ENCODE measurements around the gene OPN5. TPM values are rescaled to one million over a fixed set of nuclear protein-coding genes. Genes with fewer than 3 reads are reported as not detected.

Gene OPN5
- total RNA-seq, 4 donors from 2014 or later: not detected

DNA sequence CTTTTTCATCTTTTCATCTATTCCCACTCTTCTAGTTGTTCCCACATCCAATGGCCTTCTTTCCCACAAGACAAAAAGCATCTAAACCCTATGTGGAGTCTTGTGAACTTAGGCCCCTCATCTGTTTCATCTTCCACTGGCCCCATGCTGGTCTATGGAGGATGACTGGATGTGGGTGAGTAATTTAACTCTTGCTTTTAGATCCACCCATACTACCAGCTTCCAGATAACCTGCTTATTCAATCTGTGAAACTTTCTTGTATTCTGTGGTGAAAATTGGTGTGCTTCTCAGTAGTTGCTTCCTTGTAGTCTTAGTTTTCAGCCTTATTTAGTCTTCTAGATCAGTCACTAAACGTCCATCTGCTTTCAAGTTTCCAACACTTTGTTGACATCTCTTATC is 64.9 kb downstream of the OPN5 start:
- WGBS: 77% methylated on average over 1 of the region's 1 CpG
- TF ChIP-seq CTCF (IDR thresholded peaks at IDR 0.05) (no peak), POLR2A (IDR thresholded peaks at IDR 0.05; ENCODE audit: low read depth) (no peak), EP300 (IDR thresholded peaks at IDR 0.05) (no peak), POLR2AphosphoS5 (IDR thresholded peaks at IDR 0.05) (no peak)
- Histone ChIP-seq H3K27me3 (no peaks in the 10 kb centered on the region), H3K27ac (replicated peaks in 1 of 4) (no peak overlapping the region), H3K36me3 (no peaks in the 10 kb centered on the region), H3K9me3 (no peaks in the 10 kb centered on the region), H3K4me1 (no peaks in the 10 kb centered on the region), H3K4me3 (no peak overlapping the region)
- intact Hi-C loops (cut with DNase I): loop anchor here (2.0 kb wide), 1 partner anchor 66 kb away; no protein-coding TSS in a partner anchor
- no peak for DNase-seq (ENCODE audit: extremely low spot score)

- TF ChIP-seq POLR2A (IDR thresholded peaks at IDR 0.05; ENCODE audit: low read depth) (no peak), EP300 (IDR thresholded peaks at IDR 0.05) (no peak), POLR2AphosphoS5 (IDR thresholded peaks at IDR 0.05) (no peak)
- Histone ChIP-seq H3K36me3 (no peaks in the 10 kb centered on the region), H3K4me1 (peaks cover 0 to 6% (median 2%) of the 10 kb centered on the region in 4 donors), H3K27ac (replicated peaks in 1 of 4) (no peak overlapping the region), H3K27me3 (no peaks in the 10 kb centered on the region), H3K4me3 (no peak overlapping the region), H3K9me3 (no peaks in the 10 kb centered on the region)
- intact Hi-C loops (cut with DNase I): no loop called here
- WGBS: 94% methylated on average over 1 of the region's 1 CpG
- no peak for DNase-seq (ENCODE audit: extremely low spot score)
Observed at GRCh38 chr6:47851091-47851490, 69.3 kb downstream of the OPN5 start.

- WGBS: 69% methylated on average over 6 of the region's 6 CpGs
- no peak overlapping the region for H3K27ac ChIP-seq (replicated peaks in 1 of 4)
- H3K27me3 ChIP-seq: no peaks in the 10 kb centered on the region
- no peak for DNase-seq (ENCODE audit: extremely low spot score)
- intact Hi-C loops (cut with DNase I): no loop called here
- no peak overlapping the region for H3K4me3 ChIP-seq
- no peak for TF ChIP-seq POLR2AphosphoS5 (IDR thresholded peaks at IDR 0.05)
- no peak for TF ChIP-seq CTCF (IDR thresholded peaks at IDR 0.05)
- no peak for TF ChIP-seq EP300 (IDR thresholded peaks at IDR 0.05)
- TF ChIP-seq POLR2A (IDR thresholded peaks at IDR 0.05; ENCODE audit: low read depth): no peak
- H3K4me1 ChIP-seq: peaks cover 0 to 6% (median 2%) of the 10 kb centered on the region in 4 donors
- no peaks in the 10 kb centered on the region for H3K36me3 ChIP-seq
- H3K9me3 ChIP-seq: no peaks in the 10 kb centered on the region
Observed at GRCh38 chr6:47852727-47853126, 70.9 kb downstream of the OPN5 start.

- Histone ChIP-seq H3K27ac (replicated peaks in 1 of 4) (no peak overlapping the region), H3K4me1 (peaks cover 0 to 6% (median 2%) of the 10 kb centered on the region in 4 donors), H3K4me3 (no peak overlapping the region), H3K36me3 (no peaks in the 10 kb centered on the region), H3K27me3 (no peaks in the 10 kb centered on the region), H3K9me3 (no peaks in the 10 kb centered on the region)
- DNase-seq (ENCODE audit: extremely low spot score): no peak
- WGBS: 80% methylated on average over 3 of the region's 3 CpGs
- TF ChIP-seq POLR2A (IDR thresholded peaks at IDR 0.05; ENCODE audit: low read depth): no peak
- intact Hi-C loops (cut with DNase I): no loop called here
Observed at GRCh38 chr6:47853766-47854165, 71.9 kb downstream of the OPN5 start.

- DNase-seq (ENCODE audit: extremely low spot score): no peak
- WGBS: 7% methylated on average over 1 of the region's 1 CpG
- H3K4me1 ChIP-seq: peaks cover 0 to 6% (median 2%) of the 10 kb centered on the region in 4 donors
- no peak overlapping the region for H3K27ac ChIP-seq (replicated peaks in 1 of 4)
- no peak overlapping the region for H3K4me3 ChIP-seq
- no peak for TF ChIP-seq POLR2A (IDR thresholded peaks at IDR 0.05; ENCODE audit: low read depth)
- TF ChIP-seq CTCF (IDR thresholded peaks at IDR 0.05): no peak
- TF ChIP-seq EP300 (IDR thresholded peaks at IDR 0.05): no peak
- no peak for TF ChIP-seq POLR2AphosphoS5 (IDR thresholded peaks at IDR 0.05)
- no peaks in the 10 kb centered on the region for H3K27me3 ChIP-seq
- no peaks in the 10 kb centered on the region for H3K36me3 ChIP-seq
- intact Hi-C loops (cut with DNase I): no loop called here
- H3K9me3 ChIP-seq: no peaks in the 10 kb centered on the region
Observed at GRCh38 chr6:47854971-47855370, 73.1 kb downstream of the OPN5 start.

- Histone ChIP-seq H3K27me3 (no peaks in the 10 kb centered on the region), H3K9me3 (no peaks in the 10 kb centered on the region), H3K4me1 (peaks cover 0 to 6% (median 2%) of the 10 kb centered on the region in 4 donors), H3K36me3 (no peaks in the 10 kb centered on the region), H3K4me3 (no peak overlapping the region), H3K27ac (replicated peaks in 1 of 4) (no peak overlapping the region)
- no peak for TF ChIP-seq CTCF (IDR thresholded peaks at IDR 0.05)
- no peak for TF ChIP-seq POLR2AphosphoS5 (IDR thresholded peaks at IDR 0.05)
- no peak for TF ChIP-seq EP300 (IDR thresholded peaks at IDR 0.05)
- 39% methylated on average over 1 of the region's 1 CpG for WGBS
- DNase-seq (ENCODE audit: extremely low spot score): no peak
- intact Hi-C loops (cut with DNase I): no loop called here
Observed at GRCh38 chr6:47859175-47859574, 77.3 kb downstream of the OPN5 start.

All from esophagus muscularis mucosa (tissue), 4 donors.